ENCODE data around the gene ADCY3.

The ADCY3 gene

DNA sequence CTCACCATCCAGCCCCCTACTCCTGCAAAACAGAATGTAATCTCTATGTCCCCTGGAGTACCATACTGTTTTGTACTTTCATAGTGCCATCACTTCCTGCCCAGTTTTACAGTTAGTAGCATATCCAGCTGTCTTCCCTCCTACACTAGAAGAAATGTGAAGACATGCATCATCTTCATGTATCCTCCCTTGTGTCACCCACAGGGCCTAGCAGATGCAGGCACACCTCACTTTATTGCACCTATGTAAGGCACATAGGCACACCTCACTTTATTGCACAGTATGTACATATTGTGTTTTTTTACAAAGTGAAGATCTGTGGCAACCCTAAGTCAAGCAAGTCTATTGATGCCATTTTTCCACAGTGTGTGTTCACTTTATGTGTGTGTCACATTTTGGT is 39.7 kb upstream of the ADCY3 start:
- H3K27me3 ChIP-seq (ENCODE audit: insufficient read depth, low read length) = no peaks in the 10 kb centered on the region
- H3K9ac ChIP-seq (ENCODE audit: low read length) = no peak overlapping the region
- H3K9me2 ChIP-seq (ENCODE audit: low read depth, low read length) = no peaks in the 10 kb centered on the region
- no peak for TF ChIP-seq EZH2 (IDR thresholded peaks at IDR 0.05; ENCODE audit: borderline replicate concordance, low read length)
- TF ChIP-seq, protein P1, sequence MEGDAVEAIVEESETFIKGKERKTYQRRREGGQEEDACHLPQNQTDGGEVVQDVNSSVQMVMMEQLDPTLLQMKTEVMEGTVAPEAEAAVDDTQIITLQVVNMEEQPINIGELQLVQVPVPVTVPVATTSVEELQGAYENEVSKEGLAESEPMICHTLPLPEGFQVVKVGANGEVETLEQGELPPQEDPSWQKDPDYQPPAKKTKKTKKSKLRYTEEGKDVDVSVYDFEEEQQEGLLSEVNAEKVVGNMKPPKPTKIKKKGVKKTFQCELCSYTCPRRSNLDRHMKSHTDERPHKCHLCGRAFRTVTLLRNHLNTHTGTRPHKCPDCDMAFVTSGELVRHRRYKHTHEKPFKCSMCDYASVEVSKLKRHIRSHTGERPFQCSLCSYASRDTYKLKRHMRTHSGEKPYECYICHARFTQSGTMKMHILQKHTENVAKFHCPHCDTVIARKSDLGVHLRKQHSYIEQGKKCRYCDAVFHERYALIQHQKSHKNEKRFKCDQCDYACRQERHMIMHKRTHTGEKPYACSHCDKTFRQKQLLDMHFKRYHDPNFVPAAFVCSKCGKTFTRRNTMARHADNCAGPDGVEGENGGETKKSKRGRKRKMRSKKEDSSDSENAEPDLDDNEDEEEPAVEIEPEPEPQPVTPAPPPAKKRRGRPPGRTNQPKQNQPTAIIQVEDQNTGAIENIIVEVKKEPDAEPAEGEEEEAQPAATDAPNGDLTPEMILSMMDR (IDR thresholded peaks at IDR 0.05; ENCODE audit: low read length) = no peak
- H3K9me3 ChIP-seq (ENCODE audit: low read length) = no peaks in the 10 kb centered on the region; the same call in 1 of the 2 replicates
- no peaks in the 10 kb centered on the region for H3F3A ChIP-seq (ENCODE audit: insufficient read depth, low read length)
- no peak overlapping the region for H3K4me2 ChIP-seq (ENCODE audit: low read length)
- H3K4me1 ChIP-seq (ENCODE audit: insufficient read depth, low read length, severe bottlenecking) = no peaks in the 10 kb centered on the region
- peaks cover 3% of the 10 kb centered on the region; the same call in 1 of the 2 replicates for H3K79me2 ChIP-seq (ENCODE audit: insufficient read depth, low read length)
- no peak overlapping the region for H2AFZ ChIP-seq (ENCODE audit: low read length)
- H3K27ac ChIP-seq (ENCODE audit: low read depth, low read length, poor library complexity, severe bottlenecking) = no peak overlapping the region
- H4K20me1 ChIP-seq (ENCODE audit: insufficient read depth, low read length) = no peaks in the 10 kb centered on the region
- H3K4me3 ChIP-seq (ENCODE audit: low read depth, low read length, poor library complexity, severe bottlenecking) = no peak overlapping the region
- peaks cover 79% of the 10 kb centered on the region for H3K36me3 ChIP-seq (ENCODE audit: insufficient read depth, low read length)

DNA sequence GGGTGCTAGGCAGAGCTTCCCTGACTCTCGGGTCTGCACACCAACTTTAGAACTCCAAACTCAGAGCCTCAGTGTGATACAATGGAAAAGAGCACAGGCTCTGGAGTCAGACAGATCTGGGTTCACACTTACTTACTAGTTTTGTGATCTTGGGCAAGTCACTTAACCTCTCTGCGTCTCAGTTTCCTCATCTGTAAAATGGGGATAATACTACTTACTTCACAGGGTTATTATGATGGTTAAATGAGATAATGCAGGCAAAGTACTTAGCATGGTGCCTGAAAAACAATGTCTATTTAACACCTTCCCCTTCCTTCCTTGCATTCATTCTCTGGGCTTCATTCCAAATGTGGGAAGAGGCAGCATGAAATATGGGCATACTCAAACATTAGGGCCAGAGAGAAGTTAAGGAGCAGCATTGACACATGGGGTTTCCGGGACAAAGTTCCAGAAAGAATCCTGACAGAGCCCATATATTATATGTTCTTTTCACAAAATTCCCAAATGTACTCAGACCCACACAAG is 38.4 kb upstream of the ADCY3 start:
- Histone ChIP-seq H3K4me3 (ENCODE audit: low read depth, low read length, poor library complexity, severe bottlenecking) (no peak overlapping the region), H3K9me3 (ENCODE audit: low read length) (no peaks in the 10 kb centered on the region; the same call in 1 of the 2 replicates), H3K9ac (ENCODE audit: low read length) (no peak overlapping the region), H3K36me3 (ENCODE audit: insufficient read depth, low read length) (peaks cover 80% of the 10 kb centered on the region), H3F3A (ENCODE audit: insufficient read depth, low read length) (no peaks in the 10 kb centered on the region), H3K27me3 (ENCODE audit: insufficient read depth, low read length) (no peaks in the 10 kb centered on the region), H3K9me2 (ENCODE audit: low read depth, low read length) (no peaks in the 10 kb centered on the region), H3K27ac (ENCODE audit: low read depth, low read length, poor library complexity, severe bottlenecking) (no peak overlapping the region), H4K20me1 (ENCODE audit: insufficient read depth, low read length) (no peaks in the 10 kb centered on the region), H2AFZ (ENCODE audit: low read length) (no peak overlapping the region), H3K79me2 (ENCODE audit: insufficient read depth, low read length) (peaks cover 1% of the 10 kb centered on the region; the same call in 1 of the 2 replicates), H3K4me1 (ENCODE audit: insufficient read depth, low read length, severe bottlenecking) (no peaks in the 10 kb centered on the region), H3K4me2 (ENCODE audit: low read length) (no peak overlapping the region)
- TF ChIP-seq EZH2 (IDR thresholded peaks at IDR 0.05; ENCODE audit: borderline replicate concordance, low read length) = no peak
- TF ChIP-seq, protein P1 (IDR thresholded peaks at IDR 0.05; ENCODE audit: low read length) = no peak

DNA sequence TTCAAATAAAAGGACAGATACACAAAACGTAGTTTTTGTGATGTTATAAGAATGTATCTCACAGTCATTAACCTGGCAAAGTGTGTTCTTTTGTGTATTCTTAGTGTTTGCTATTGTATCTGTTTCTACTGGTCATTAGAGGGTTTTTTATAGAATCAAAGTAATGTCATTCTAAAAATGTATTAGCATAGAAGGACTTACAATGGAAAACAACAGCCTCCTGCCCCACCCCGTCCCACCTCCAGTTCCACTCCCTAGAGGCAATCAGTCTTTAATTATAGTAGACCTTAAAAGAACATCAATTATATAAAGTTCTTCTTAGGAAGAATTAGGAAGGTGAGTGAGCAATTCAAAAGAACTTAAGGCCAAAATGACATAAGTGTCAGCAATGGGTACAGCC is 37.9 kb upstream of the ADCY3 start:
- Histone ChIP-seq H3K9ac (ENCODE audit: low read length) (no peak overlapping the region), H3K36me3 (ENCODE audit: insufficient read depth, low read length) (peaks cover 76% of the 10 kb centered on the region), H3K9me3 (ENCODE audit: low read length) (no peaks in the 10 kb centered on the region; the same call in 1 of the 2 replicates), H4K20me1 (ENCODE audit: insufficient read depth, low read length) (no peaks in the 10 kb centered on the region), H3K27me3 (ENCODE audit: insufficient read depth, low read length) (no peaks in the 10 kb centered on the region), H3K4me1 (ENCODE audit: insufficient read depth, low read length, severe bottlenecking) (no peaks in the 10 kb centered on the region), H3K9me2 (ENCODE audit: low read depth, low read length) (no peaks in the 10 kb centered on the region), H3F3A (ENCODE audit: insufficient read depth, low read length) (no peaks in the 10 kb centered on the region), H3K27ac (ENCODE audit: low read depth, low read length, poor library complexity, severe bottlenecking) (no peak overlapping the region), H2AFZ (ENCODE audit: low read length) (no peak overlapping the region), H3K4me2 (ENCODE audit: low read length) (no peak overlapping the region), H3K4me3 (ENCODE audit: low read depth, low read length, poor library complexity, severe bottlenecking) (no peak overlapping the region), H3K79me2 (ENCODE audit: insufficient read depth, low read length) (no peaks in the 10 kb centered on the region)
- TF ChIP-seq EZH2 (IDR thresholded peaks at IDR 0.05; ENCODE audit: borderline replicate concordance, low read length) = no peak
- TF ChIP-seq, protein P1 (IDR thresholded peaks at IDR 0.05; ENCODE audit: low read length) = no peak

Data from OCI-LY1 (cell line).